NCI-H82 treated with DMSO at 0.1 percent for 48 hours (cell line): ENCODE results near the gene FADS3.

Source experiments
- DNase-seq: peaks from one replicate; lab custom pipeline; 2025; ENCODE audit not compliant: unreplicated experiment; lab: John Stamatoyannopoulos, UW

The FADS3 gene

DNA sequence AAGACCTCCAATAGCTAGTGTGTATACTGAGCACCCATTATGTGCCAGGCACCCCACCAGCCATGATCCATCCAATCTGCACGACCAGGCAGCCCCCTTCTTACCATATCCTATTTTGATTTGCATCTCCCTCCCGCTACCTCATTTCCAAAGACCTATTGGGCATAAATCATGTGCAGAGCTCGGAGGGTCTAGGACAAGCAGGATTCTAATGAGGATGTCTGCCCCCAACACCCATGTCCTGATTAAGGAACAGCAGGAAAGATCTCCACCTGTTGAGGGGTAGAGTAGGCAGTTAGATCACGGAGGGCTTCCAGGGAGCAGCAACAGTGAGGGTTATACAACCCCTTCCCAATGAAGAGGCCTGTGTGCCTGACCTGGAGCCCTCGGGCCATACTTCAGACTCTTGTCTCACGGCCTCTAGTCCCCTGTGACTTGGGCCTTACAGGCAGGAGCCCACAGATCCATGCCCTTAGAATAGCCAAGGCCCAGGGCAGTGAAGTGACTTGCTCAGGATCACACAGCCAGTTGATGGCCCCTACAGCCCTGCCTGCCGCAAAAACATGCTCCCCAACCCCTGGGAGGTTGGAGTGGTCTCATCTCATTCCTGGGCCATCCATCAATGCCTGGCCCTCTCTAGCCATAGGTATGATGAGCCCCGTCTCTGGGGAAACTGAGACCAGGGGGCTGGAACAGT, 22.5 kb upstream of the FADS3 start:
- DNase-seq = no peak

DNA sequence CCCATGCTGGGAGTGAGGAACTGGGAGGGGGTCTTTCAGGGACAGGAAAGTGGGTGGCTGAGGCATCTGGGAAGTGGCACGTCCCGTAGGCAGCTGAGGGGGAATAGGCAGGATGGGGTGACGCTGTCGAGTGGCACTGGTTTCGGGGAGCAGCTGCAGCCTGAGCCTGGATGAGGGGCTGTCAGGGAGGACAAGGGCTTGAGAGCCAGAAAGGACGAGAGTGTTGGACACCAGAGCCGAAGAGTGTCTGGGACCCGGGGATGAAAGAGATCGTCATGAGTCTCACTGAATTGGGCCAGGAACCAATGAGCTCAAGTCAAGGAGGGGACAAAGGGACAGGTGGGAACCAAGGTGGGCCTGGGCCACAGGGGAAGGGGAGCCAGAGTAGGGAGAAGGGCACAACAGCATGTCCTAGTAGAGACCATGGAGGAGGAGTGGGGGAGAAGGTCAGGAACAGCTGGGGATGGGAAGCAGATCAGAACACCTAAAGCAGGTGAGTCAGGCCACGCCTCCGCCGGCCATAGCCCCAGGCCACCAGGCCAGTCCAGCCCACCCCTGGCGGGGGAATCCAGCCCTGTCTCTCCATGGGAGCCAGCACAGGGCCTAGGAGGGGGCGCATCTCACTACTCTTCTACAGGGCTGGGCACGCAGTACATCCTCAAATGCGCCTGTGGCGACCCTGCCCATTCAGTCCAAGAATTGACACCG, 21.8 kb upstream of the FADS3 start:
- no peak for DNase-seq

DNA sequence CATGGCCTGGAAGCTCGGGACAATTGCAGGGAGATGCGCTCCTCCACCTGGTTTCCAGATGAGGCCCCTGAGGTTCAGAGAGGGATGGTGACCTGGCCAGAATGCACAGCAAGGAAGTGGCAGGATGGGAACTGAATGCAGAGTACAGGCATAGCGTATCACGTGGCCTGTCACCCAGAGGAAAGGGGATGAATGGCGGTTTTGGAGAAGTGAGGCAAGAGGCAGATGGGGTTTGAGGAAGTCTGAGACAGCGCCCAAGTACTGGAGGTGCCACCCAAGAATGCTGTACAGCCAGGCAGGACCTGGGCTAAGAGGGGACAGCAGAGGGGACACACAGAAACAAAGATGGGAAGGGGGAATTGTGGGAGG, 21.2 kb upstream of the FADS3 start:
- DNase-seq = no peak

DNA sequence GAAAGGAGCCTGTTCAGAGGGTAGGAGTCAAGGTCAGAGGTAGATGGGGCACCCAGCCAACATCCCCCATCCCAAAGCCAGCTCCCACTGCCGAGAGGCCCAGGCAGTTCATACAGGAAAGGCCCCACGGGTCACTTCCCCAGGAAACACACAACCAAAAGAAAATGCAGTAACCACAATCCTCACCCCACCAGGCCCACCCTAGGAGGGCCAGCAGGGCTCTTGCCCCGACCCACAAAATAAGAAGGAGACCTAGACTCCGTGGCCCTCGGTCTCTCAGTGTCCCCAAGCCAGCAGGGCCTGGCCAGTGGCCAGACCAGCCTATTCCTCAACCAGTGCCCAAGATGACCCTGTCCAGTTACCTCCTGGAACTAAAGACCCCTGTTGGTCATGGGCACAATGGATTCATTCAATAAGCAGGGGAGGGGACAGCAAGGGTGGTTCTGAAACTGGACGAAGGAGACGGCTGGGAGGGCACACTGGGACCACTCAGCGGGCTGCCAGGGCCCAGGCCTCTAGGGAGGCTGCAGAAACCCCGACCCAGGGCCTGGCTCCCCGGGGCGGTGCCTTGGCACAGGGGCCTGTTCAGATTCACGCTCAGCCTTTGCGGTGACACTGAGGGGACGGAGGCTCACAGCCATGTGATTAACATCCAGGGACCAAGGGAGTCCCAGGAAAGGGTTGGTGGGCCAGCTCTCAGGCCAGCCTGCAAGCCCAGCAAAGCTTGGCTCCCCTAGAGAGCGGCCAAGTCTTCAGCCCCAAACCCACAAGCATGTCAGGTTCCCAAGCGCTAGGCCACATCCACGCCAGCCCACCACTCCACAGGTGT, 20.6 kb upstream of the FADS3 start:
- no peak for DNase-seq

DNA sequence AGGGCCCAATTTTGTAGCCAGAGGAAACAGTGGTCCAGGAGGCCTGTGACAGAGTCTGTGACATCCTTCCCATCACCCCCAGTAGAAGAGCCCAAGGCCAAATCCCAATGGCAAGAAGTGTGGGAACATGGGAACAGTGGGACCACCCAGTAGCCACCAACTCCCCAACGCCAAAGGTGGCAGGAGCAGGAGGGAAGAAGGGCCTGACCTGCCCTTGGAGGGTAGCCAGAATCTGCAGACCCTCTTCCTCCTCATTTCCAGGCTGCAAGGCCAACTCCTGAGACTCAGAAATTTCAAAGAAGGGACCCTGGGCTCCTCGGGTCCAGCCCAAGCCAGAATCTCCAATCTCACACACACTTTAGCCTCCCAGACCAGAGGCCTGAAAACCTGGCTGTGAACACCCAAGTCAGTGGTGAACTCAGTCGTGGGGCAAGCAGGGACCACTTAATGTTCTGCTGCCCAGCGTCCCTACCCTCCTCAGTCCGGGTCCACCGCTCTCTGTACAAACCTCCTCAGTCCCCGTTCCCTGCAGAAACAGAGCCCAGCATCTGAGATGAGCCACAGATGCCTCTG, 19.9 kb upstream of the FADS3 start:
- no peak for DNase-seq

- DNase-seq = no peak
These were observed 19.1 kb upstream of the FADS3 start for GRCh38 chr11:61910187-61911127.

DNA sequence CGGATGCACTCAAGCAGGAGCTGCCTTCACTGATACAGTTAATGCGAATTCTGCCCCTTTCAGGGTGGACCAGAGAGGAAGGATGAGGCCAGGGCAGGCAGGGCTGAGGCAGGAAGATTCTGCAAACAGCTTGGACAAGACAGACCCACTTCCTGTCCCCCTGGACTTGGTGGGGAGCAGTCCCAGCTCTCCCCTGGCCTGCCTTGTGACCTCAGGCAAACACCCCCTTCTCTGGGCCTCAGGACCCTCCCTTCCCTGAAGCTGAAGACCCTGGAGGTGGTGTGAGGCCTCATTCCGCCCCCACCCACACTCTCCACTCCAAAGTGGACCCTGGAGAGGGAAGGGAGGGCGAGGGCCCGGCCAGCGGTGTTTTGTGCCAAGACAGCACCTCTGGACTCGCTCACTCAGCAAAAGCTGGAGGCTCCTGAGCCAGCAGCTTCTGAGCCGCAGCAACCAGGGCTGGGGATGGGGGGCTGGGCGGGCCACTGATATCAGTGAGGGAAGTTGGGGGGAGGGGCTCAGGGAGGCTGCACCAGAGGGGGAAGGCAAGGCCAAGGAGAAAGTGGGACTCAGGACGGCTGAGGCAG, 17.5 kb upstream of the FADS3 start:
- no peak for DNase-seq

DNA sequence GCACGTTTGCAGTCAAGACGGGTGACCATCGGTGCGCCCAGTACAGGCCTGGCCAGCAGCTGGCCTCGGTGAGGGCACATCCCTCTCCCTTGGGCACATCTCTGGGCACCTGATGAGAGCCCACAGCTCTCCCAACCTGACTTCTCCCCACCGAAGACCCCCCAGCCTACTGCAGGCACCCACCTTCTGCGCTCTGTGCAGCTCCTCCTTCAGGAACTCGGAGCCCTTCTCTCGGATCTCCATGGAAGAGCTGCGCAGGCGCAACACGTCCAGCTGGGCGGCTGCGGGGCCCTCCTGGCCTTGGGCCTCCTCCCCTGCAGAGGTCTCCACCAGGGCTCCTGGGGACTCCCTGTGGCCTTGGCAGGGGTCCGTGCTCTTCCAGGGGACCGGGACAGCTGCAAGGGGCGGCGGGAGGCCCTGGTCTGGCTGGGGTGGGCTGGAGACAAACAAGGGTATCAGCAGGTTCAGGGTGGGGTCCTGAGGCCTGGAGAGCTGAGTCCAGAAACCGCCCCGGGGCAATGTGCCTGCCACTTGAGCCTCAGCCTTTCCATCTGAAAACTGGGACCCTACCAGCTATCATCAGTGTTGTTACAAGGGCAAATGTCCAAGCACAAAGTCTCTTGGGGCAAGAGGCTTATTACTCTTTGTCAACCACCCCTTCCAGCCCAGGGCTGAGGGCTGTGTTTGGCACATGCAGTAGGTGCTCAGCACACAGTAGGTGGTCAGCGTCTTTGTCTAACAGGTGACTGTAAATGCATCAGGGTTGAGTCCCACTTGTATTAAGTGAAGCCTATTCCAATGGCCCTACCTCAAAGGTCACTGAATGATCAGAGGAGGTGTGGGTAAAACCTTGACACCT, 16.8 kb upstream of the FADS3 start:
- no peak for DNase-seq

GRCh38 chr11:61907282-61907681, 15.9 kb upstream of the FADS3 start:
- DNase-seq = no peak

DNA sequence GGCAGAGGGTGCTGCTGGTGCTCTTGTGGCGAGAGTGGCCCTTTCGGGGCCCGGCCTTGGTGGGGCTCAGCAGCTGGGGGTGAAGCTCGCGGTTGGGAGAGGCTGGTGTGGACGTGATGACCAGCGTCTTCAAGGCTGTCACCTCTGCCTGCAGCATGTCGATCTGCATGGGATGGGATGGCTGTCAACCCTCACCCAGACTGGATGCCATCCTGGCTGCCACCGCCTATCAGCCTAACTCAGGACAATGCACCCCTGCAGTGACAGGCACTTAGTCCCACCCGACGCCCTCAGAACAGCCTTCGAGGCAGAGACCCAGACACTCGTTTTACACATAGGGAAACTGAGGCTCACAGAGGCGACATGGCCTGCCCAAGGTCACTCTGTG, 15.2 kb upstream of the FADS3 start:
- no peak for DNase-seq

- DNase-seq = no peak
These were observed 14.6 kb upstream of the FADS3 start for GRCh38 chr11:61905801-61906521.

- no peak for DNase-seq
These were observed 13.8 kb upstream of the FADS3 start for GRCh38 chr11:61905067-61905696.

DNA sequence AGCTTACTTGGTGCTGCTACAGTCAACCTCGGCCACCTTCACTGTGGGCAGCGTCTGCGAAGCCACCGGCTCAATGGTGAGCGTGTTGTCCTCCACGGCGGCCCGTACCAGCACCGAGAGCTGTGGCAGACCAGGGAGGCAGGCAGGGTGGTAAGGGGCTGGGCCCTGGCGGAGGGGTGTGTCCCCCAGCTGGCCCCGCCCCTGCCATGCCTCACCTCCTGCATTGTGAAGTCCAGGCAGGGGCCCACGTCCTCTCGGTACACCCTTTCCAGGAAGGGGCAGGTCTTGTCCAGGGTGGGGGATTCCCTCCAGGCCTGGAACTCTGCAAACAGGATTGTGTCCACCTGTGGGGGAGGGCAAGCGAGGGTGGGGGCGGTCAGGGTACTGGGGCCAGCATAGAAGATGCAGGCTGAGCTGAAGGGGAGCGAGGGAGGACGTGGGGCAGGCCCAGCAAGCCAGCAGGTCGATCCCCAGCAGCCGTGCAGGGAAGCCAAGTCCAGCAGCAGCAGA, 13.2 kb upstream of the FADS3 start:
- DNase-seq = no peak

GRCh38 chr11:61903845-61904244, 12.5 kb upstream of the FADS3 start:
- no peak for DNase-seq

GRCh38 chr11:61902313-61902712, 11.0 kb upstream of the FADS3 start:
- no peak for DNase-seq

GRCh38 chr11:61901397-61901796, 10.1 kb upstream of the FADS3 start:
- DNase-seq = no peak

GRCh38 chr11:61900251-61900650, 8.9 kb upstream of the FADS3 start:
- no peak for DNase-seq
